Duodenal mucosa (tissue), 2 donors: Measurements from ENCODE around the gene CDK5RAP3.

Experiments used
- H3K27ac ChIP-seq: one replicate; pipeline ENCODE4 v1.7.0; 2013; ENCODE audit warnings: low read depth, low read length
- H3K27me3 ChIP-seq, 2 donors: one replicate each; pipeline ENCODE4 v1.7.0; 2013; ENCODE audit warnings: low read length in 2 of 2, control low read depth in 1 of 2; ENCODE audit not compliant: insufficient read depth in 2 of 2, control insufficient read depth in 1 of 2
- H3K36me3 ChIP-seq, 2 donors: one replicate each; pipeline ENCODE4 v1.7.0; 2013; ENCODE audit warnings: low read length in 2 of 2, control low read depth in 1 of 2; ENCODE audit not compliant: insufficient read depth in 2 of 2, control insufficient read depth in 1 of 2
- H3K4me1 ChIP-seq, 2 donors: one replicate each; pipeline ENCODE4 v1.7.0; 2013; ENCODE audit warnings: low read length in 2 of 2, control low read depth in 1 of 2; ENCODE audit not compliant: insufficient read depth in 2 of 2, control insufficient read depth in 1 of 2
- H3K4me3 ChIP-seq, 2 donors: one replicate each; pipeline ENCODE4 v1.7.0; 2013; ENCODE audit warnings: low read length in 2 of 2, low read depth in 1 of 2
- H3K9ac ChIP-seq, 2 donors: one replicate each; pipeline ENCODE4 v1.7.0; 2013; ENCODE audit warnings: low read length in 2 of 2, low read depth in 1 of 2
- H3K9me3 ChIP-seq, 2 donors: one replicate each; pipeline ENCODE4 v1.7.0; 2013; ENCODE audit warnings: low read length in 2 of 2, control low read depth in 1 of 2; ENCODE audit not compliant: control insufficient read depth in 1 of 2

CDK5RAP3 gene

GRCh38 chr17:48004983-48005382 lies 34.1 kb downstream of the CDK5RAP3 start:
- no peak overlapping the region for H3K9ac ChIP-seq
- H3K4me3 ChIP-seq = no peak overlapping the region
- peaks cover 3 to 5% of the 10 kb centered on the region in 2 donors for H3K27me3 ChIP-seq
- peaks cover 4 to 10% of the 10 kb centered on the region in 2 donors for H3K4me1 ChIP-seq
- no peak overlapping the region for H3K27ac ChIP-seq
- no peaks in the 10 kb centered on the region for H3K9me3 ChIP-seq
- H3K36me3 ChIP-seq = no peaks in the 10 kb centered on the region

- Histone ChIP-seq H3K4me1 (peaks cover 9 to 20% of the 10 kb centered on the region in 2 donors), H3K36me3 (no peaks in the 10 kb centered on the region), H3K4me3 (no peak overlapping the region), H3K9me3 (no peaks in the 10 kb centered on the region), H3K9ac (no peak overlapping the region), H3K27me3 (peaks cover 8 to 15% of the 10 kb centered on the region in 2 donors), H3K27ac (no peak overlapping the region)
These were observed 36.2 kb downstream of the CDK5RAP3 start for GRCh38 chr17:48006936-48007709.

GRCh38 chr17:48010193-48010592 lies 39.3 kb downstream of the CDK5RAP3 start:
- H3K4me1 ChIP-seq = peaks cover 6 to 10% of the 10 kb centered on the region in 2 donors
- no peaks in the 10 kb centered on the region for H3K36me3 ChIP-seq
- no peak overlapping the region for H3K27ac ChIP-seq
- peaks cover 30 to 34% of the 10 kb centered on the region in 2 donors for H3K27me3 ChIP-seq
- H3K4me3 ChIP-seq = no peak overlapping the region
- H3K9me3 ChIP-seq = no peaks in the 10 kb centered on the region
- H3K9ac ChIP-seq = no peak overlapping the region

GRCh38 chr17:48011405-48012150 lies 40.7 kb downstream of the CDK5RAP3 start:
- peaks cover 31 to 34% of the 10 kb centered on the region in 2 donors for H3K27me3 ChIP-seq
- H3K4me1 ChIP-seq = peaks cover 6 to 10% of the 10 kb centered on the region in 2 donors
- no peaks in the 10 kb centered on the region for H3K9me3 ChIP-seq
- H3K4me3 ChIP-seq = peak overlapping the region; percentile 16 to 50
- H3K9ac ChIP-seq = peak overlapping the region in 1 of 2 donors; percentile 61
- no peak overlapping the region for H3K27ac ChIP-seq
- no peaks in the 10 kb centered on the region for H3K36me3 ChIP-seq

- H3K4me3 ChIP-seq = peak overlapping the region; percentile 16 to 50
- no peaks in the 10 kb centered on the region for H3K9me3 ChIP-seq
- H3K9ac ChIP-seq = peak overlapping the region in 1 of 2 donors; percentile 61
- peaks cover 31 to 34% of the 10 kb centered on the region in 2 donors for H3K27me3 ChIP-seq
- H3K27ac ChIP-seq = no peak overlapping the region
- H3K36me3 ChIP-seq = no peaks in the 10 kb centered on the region
- H3K4me1 ChIP-seq = peaks cover 6 to 10% of the 10 kb centered on the region in 2 donors
These were observed 41.2 kb downstream of the CDK5RAP3 start for GRCh38 chr17:48012151-48012520.

- Histone ChIP-seq H3K27ac (no peak overlapping the region), H3K9ac (no peak overlapping the region), H3K36me3 (no peaks in the 10 kb centered on the region)
These were observed 41.7 kb downstream of the CDK5RAP3 start for GRCh38 chr17:48012654-48013053.

GRCh38 chr17:48013876-48014594 lies 43.1 kb downstream of the CDK5RAP3 start:
- peaks cover 31 to 34% of the 10 kb centered on the region in 2 donors for H3K27me3 ChIP-seq
- no peak overlapping the region for H3K9ac ChIP-seq
- no peak overlapping the region for H3K4me3 ChIP-seq
- H3K4me1 ChIP-seq = peaks cover 6 to 10% of the 10 kb centered on the region in 2 donors
- no peaks in the 10 kb centered on the region for H3K9me3 ChIP-seq
- H3K27ac ChIP-seq = no peak overlapping the region
- H3K36me3 ChIP-seq = no peaks in the 10 kb centered on the region

More at GRCh38 chr17:48012654-48013053, 41.7 kb downstream of the CDK5RAP3 start:
- peaks cover 6 to 10% of the 10 kb centered on the region in 2 donors for H3K4me1 ChIP-seq
- peaks cover 31 to 34% of the 10 kb centered on the region in 2 donors for H3K27me3 ChIP-seq
- H3K4me3 ChIP-seq = no peak overlapping the region
- H3K9me3 ChIP-seq = no peaks in the 10 kb centered on the region

GRCh38 chr17:48014595-48015111 lies 43.7 kb downstream of the CDK5RAP3 start:
- H3K9ac ChIP-seq = no peak overlapping the region
- H3K9me3 ChIP-seq = no peaks in the 10 kb centered on the region
- no peak overlapping the region for H3K27ac ChIP-seq
- peaks cover 6 to 10% of the 10 kb centered on the region in 2 donors for H3K4me1 ChIP-seq
- H3K36me3 ChIP-seq = no peaks in the 10 kb centered on the region
- no peak overlapping the region for H3K4me3 ChIP-seq
- H3K27me3 ChIP-seq = peaks cover 29 to 34% of the 10 kb centered on the region in 2 donors

- Histone ChIP-seq H3K4me3 (no peak overlapping the region), H3K9me3 (no peaks in the 10 kb centered on the region), H3K36me3 (no peaks in the 10 kb centered on the region), H3K27ac (no peak overlapping the region), H3K27me3 (peaks cover 27 to 32% of the 10 kb centered on the region in 2 donors), H3K9ac (no peak overlapping the region), H3K4me1 (peaks cover 6 to 9% of the 10 kb centered on the region in 2 donors)
These were observed 45.2 kb downstream of the CDK5RAP3 start for GRCh38 chr17:48016112-48016511.
